Activated CD4-positive, alpha-beta T cell treated with anti-CD3 and anti-CD28 coated beads, Interleukin-2, amount 10 ng/mL, durations not matched to agents 24 days and 14 days (primary cell): Measurements from ENCODE around the gene NLGN1. TPM values are rescaled to one million over a fixed set of nuclear protein-coding genes. Genes with fewer than 3 reads are reported as not detected.

Experiments used
- DNase-seq: peaks from one replicate; pipeline ENCODE4 v3.0.0; 2022
- H3K27ac Mint-ChIP-seq: one replicate; pipeline ENCODE4 v1.8.0; 2022; ENCODE audit warnings: mild to moderate bottlenecking, mixed read lengths
- H3K27me3 Mint-ChIP-seq: one replicate; pipeline ENCODE4 v1.8.0; 2022; ENCODE audit warnings: mixed read lengths
- H3K36me3 Mint-ChIP-seq: one replicate; pipeline ENCODE4 v1.8.0; 2022; ENCODE audit warnings: low read depth, mild to moderate bottlenecking, mixed read lengths
- H3K4me1 Mint-ChIP-seq: one replicate; pipeline ENCODE4 v1.8.0; 2021; ENCODE audit warnings: mixed read lengths
- H3K4me3 Mint-ChIP-seq: one replicate; pipeline ENCODE4 v1.8.0; 2022; ENCODE audit warnings: mild to moderate bottlenecking, moderate library complexity, mixed read lengths
- H3K9me3 Mint-ChIP-seq: one replicate; pipeline ENCODE4 v1.8.0; 2021; ENCODE audit warnings: mixed read lengths
- intact Hi-C: fragments of 100-400 bp; cut with micrococcal nuclease; formaldehyde crosslinking; loops from one replicate; pipeline ENCODE4 v1.15.1; 2023
- total RNA-seq: library from RNA; stranded (reverse); gene quantifications from 2 replicates; pipeline ENCODE4 v1.2.3, GENCODE V29; 2022

The NLGN1 gene
- total RNA-seq, 1 donor from 2014 or later, result not detected

- intact Hi-C loops, result no loop called here
- Mint-ChIP-seq H3K27ac (no peak overlapping the region), H3K36me3 (no peaks in the 10 kb centered on the region), H3K4me3 (no peak overlapping the region), H3K27me3 (no peaks in the 10 kb centered on the region), H3K9me3 (no peaks in the 10 kb centered on the region), H3K4me1 (no peaks in the 10 kb centered on the region)
- no peak for DNase-seq
Observed at GRCh38 chr3:173770796-173771573, 373.4 kb downstream of the NLGN1 start.

GRCh38 chr3:173773800-173774199 is 376.3 kb downstream of the NLGN1 start:
- DNase-seq, result no peak
- no peaks in the 10 kb centered on the region for H3K36me3 Mint-ChIP-seq
- no peak overlapping the region for H3K27ac Mint-ChIP-seq
- no peaks in the 10 kb centered on the region for H3K9me3 Mint-ChIP-seq
- intact Hi-C loops, result no loop called here
- H3K27me3 Mint-ChIP-seq, result no peaks in the 10 kb centered on the region
- H3K4me3 Mint-ChIP-seq, result no peak overlapping the region
- no peaks in the 10 kb centered on the region for H3K4me1 Mint-ChIP-seq

GRCh38 chr3:173774294-173774693 is 376.8 kb downstream of the NLGN1 start:
- DNase-seq, result no peak
- intact Hi-C loops, result no loop called here
- Mint-ChIP-seq H3K4me3 (no peak overlapping the region), H3K27ac (no peak overlapping the region), H3K4me1 (no peaks in the 10 kb centered on the region), H3K36me3 (no peaks in the 10 kb centered on the region), H3K27me3 (no peaks in the 10 kb centered on the region), H3K9me3 (no peaks in the 10 kb centered on the region)

- Mint-ChIP-seq H3K4me3 (no peak overlapping the region), H3K9me3 (no peaks in the 10 kb centered on the region), H3K36me3 (no peaks in the 10 kb centered on the region), H3K27me3 (no peaks in the 10 kb centered on the region), H3K27ac (no peak overlapping the region), H3K4me1 (no peaks in the 10 kb centered on the region)
- intact Hi-C loops, result no loop called here
- DNase-seq, result no peak
Observed at GRCh38 chr3:173778251-173778650, 380.7 kb downstream of the NLGN1 start.

GRCh38 chr3:173780067-173780466 is 382.5 kb downstream of the NLGN1 start:
- no peak overlapping the region for H3K27ac Mint-ChIP-seq
- no peaks in the 10 kb centered on the region for H3K27me3 Mint-ChIP-seq
- no peaks in the 10 kb centered on the region for H3K9me3 Mint-ChIP-seq
- DNase-seq, result no peak
- no peak overlapping the region for H3K4me3 Mint-ChIP-seq
- H3K4me1 Mint-ChIP-seq, result no peaks in the 10 kb centered on the region
- intact Hi-C loops, result no loop called here
- no peaks in the 10 kb centered on the region for H3K36me3 Mint-ChIP-seq

- Mint-ChIP-seq H3K9me3 (no peaks in the 10 kb centered on the region), H3K36me3 (no peaks in the 10 kb centered on the region), H3K27ac (no peak overlapping the region), H3K4me3 (no peak overlapping the region), H3K4me1 (no peaks in the 10 kb centered on the region), H3K27me3 (no peaks in the 10 kb centered on the region)
- intact Hi-C loops, result no loop called here
- no peak for DNase-seq
Observed at GRCh38 chr3:173785004-173785403, 387.5 kb downstream of the NLGN1 start.

GRCh38 chr3:173789530-173790162 is 392.1 kb downstream of the NLGN1 start:
- Mint-ChIP-seq H3K27ac (no peak overlapping the region), H3K27me3 (no peaks in the 10 kb centered on the region), H3K9me3 (no peaks in the 10 kb centered on the region), H3K4me3 (no peak overlapping the region), H3K36me3 (no peaks in the 10 kb centered on the region), H3K4me1 (no peaks in the 10 kb centered on the region)
- intact Hi-C loops, result no loop called here
- DNase-seq, result no peak

- intact Hi-C loops, result no loop called here
- H3K27ac Mint-ChIP-seq, result no peak overlapping the region
- no peaks in the 10 kb centered on the region for H3K36me3 Mint-ChIP-seq
- DNase-seq, result no peak
- H3K4me3 Mint-ChIP-seq, result no peak overlapping the region
- no peaks in the 10 kb centered on the region for H3K27me3 Mint-ChIP-seq
- no peaks in the 10 kb centered on the region for H3K9me3 Mint-ChIP-seq
- no peaks in the 10 kb centered on the region for H3K4me1 Mint-ChIP-seq
Observed at GRCh38 chr3:173793963-173794362, 396.4 kb downstream of the NLGN1 start.

GRCh38 chr3:173796405-173796804 is 398.9 kb downstream of the NLGN1 start:
- Mint-ChIP-seq H3K9me3 (no peaks in the 10 kb centered on the region), H3K4me3 (no peak overlapping the region), H3K4me1 (no peaks in the 10 kb centered on the region), H3K36me3 (no peaks in the 10 kb centered on the region), H3K27me3 (no peaks in the 10 kb centered on the region), H3K27ac (no peak overlapping the region)
- intact Hi-C loops, result no loop called here
- DNase-seq, result no peak

- Mint-ChIP-seq H3K9me3 (no peaks in the 10 kb centered on the region), H3K27ac (no peak overlapping the region), H3K27me3 (no peaks in the 10 kb centered on the region), H3K4me1 (no peaks in the 10 kb centered on the region), H3K4me3 (no peak overlapping the region), H3K36me3 (no peaks in the 10 kb centered on the region)
- intact Hi-C loops, result no loop called here
- DNase-seq, result no peak
Observed at GRCh38 chr3:173796890-173797289, 399.3 kb downstream of the NLGN1 start.

GRCh38 chr3:173799060-173799816 is 401.7 kb downstream of the NLGN1 start:
- Mint-ChIP-seq H3K4me3 (no peak overlapping the region), H3K27ac (no peak overlapping the region), H3K27me3 (no peaks in the 10 kb centered on the region), H3K9me3 (no peaks in the 10 kb centered on the region), H3K36me3 (no peaks in the 10 kb centered on the region), H3K4me1 (no peaks in the 10 kb centered on the region)
- intact Hi-C loops, result no loop called here
- DNase-seq, result no peak

- intact Hi-C loops, result no loop called here
- DNase-seq, result no peak
- H3K27ac Mint-ChIP-seq, result no peak overlapping the region
- H3K4me3 Mint-ChIP-seq, result no peak overlapping the region
- H3K4me1 Mint-ChIP-seq, result no peaks in the 10 kb centered on the region
- no peaks in the 10 kb centered on the region for H3K36me3 Mint-ChIP-seq
- H3K9me3 Mint-ChIP-seq, result no peaks in the 10 kb centered on the region
- H3K27me3 Mint-ChIP-seq, result no peaks in the 10 kb centered on the region
Observed at GRCh38 chr3:173800154-173800553, 402.6 kb downstream of the NLGN1 start.

- no peaks in the 10 kb centered on the region for H3K9me3 Mint-ChIP-seq
- H3K36me3 Mint-ChIP-seq, result no peaks in the 10 kb centered on the region
- intact Hi-C loops, result no loop called here
- DNase-seq, result no peak
- H3K27ac Mint-ChIP-seq, result no peak overlapping the region
- no peak overlapping the region for H3K4me3 Mint-ChIP-seq
- H3K27me3 Mint-ChIP-seq, result no peaks in the 10 kb centered on the region
- H3K4me1 Mint-ChIP-seq, result no peaks in the 10 kb centered on the region
Observed at GRCh38 chr3:173814809-173815208, 417.3 kb downstream of the NLGN1 start.

- intact Hi-C loops, result no loop called here
- Mint-ChIP-seq H3K4me3 (no peak overlapping the region), H3K36me3 (no peaks in the 10 kb centered on the region), H3K4me1 (no peaks in the 10 kb centered on the region), H3K9me3 (no peaks in the 10 kb centered on the region), H3K27ac (no peak overlapping the region), H3K27me3 (no peaks in the 10 kb centered on the region)
- no peak for DNase-seq
Observed at GRCh38 chr3:173819368-173819767, 421.8 kb downstream of the NLGN1 start.
